ENCODE results near the gene METTL1.

Gene METTL1

DNA sequence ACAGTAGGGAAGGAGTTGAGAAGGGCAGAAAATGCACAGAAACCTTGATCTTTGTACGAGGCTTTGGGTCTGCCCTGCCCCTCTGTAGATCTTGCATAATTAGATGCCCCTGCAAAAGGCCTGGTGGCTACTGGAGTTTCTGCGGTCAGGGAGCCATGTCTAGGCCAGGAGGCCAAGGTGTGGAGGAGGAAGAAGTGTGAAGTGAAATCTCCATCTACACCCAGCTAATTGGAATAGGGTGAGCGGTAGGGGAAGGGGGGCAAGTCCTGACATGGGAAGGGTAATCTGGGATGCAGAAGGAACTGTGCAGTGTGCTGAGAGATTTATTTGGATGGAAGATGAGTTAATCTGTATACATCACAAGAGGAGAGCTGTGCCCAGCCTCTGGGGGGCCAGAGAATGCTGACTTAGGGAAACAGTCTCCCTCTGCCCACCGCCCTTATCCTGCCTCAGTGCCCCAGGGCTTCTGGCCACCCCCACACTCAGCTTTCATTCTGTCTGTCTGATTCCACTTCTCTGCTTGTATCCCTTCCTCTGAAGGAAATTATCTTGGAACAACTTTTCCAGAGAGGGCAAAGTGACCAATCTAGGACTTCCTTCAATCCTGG lies 10.4 kb downstream of the METTL1 start:
- H3K27me3 ChIP-seq (ENCODE audit: insufficient read depth, poor library complexity, severe bottlenecking): peaks cover 25% of the 10 kb centered on the region
- TF ChIP-seq GABPA (IDR thresholded peaks at IDR 0.05; ENCODE audit: low read depth) (no peak), SPI1 (IDR thresholded peaks at IDR 0.05; ENCODE audit: borderline replicate concordance, low read depth) (no peak), POLR2AphosphoS5 (IDR thresholded peaks at IDR 0.05; ENCODE audit: low read depth) (no peak)
- TF ChIP-seq, protein P1, sequence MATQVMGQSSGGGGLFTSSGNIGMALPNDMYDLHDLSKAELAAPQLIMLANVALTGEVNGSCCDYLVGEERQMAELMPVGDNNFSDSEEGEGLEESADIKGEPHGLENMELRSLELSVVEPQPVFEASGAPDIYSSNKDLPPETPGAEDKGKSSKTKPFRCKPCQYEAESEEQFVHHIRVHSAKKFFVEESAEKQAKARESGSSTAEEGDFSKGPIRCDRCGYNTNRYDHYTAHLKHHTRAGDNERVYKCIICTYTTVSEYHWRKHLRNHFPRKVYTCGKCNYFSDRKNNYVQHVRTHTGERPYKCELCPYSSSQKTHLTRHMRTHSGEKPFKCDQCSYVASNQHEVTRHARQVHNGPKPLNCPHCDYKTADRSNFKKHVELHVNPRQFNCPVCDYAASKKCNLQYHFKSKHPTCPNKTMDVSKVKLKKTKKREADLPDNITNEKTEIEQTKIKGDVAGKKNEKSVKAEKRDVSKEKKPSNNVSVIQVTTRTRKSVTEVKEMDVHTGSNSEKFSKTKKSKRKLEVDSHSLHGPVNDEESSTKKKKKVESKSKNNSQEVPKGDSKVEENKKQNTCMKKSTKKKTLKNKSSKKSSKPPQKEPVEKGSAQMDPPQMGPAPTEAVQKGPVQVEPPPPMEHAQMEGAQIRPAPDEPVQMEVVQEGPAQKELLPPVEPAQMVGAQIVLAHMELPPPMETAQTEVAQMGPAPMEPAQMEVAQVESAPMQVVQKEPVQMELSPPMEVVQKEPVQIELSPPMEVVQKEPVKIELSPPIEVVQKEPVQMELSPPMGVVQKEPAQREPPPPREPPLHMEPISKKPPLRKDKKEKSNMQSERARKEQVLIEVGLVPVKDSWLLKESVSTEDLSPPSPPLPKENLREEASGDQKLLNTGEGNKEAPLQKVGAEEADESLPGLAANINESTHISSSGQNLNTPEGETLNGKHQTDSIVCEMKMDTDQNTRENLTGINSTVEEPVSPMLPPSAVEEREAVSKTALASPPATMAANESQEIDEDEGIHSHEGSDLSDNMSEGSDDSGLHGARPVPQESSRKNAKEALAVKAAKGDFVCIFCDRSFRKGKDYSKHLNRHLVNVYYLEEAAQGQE (IDR thresholded peaks at IDR 0.05; ENCODE audit: insufficient replicate concordance, low read depth): no peak
- TF ChIP-seq, protein P2, sequence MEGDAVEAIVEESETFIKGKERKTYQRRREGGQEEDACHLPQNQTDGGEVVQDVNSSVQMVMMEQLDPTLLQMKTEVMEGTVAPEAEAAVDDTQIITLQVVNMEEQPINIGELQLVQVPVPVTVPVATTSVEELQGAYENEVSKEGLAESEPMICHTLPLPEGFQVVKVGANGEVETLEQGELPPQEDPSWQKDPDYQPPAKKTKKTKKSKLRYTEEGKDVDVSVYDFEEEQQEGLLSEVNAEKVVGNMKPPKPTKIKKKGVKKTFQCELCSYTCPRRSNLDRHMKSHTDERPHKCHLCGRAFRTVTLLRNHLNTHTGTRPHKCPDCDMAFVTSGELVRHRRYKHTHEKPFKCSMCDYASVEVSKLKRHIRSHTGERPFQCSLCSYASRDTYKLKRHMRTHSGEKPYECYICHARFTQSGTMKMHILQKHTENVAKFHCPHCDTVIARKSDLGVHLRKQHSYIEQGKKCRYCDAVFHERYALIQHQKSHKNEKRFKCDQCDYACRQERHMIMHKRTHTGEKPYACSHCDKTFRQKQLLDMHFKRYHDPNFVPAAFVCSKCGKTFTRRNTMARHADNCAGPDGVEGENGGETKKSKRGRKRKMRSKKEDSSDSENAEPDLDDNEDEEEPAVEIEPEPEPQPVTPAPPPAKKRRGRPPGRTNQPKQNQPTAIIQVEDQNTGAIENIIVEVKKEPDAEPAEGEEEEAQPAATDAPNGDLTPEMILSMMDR (IDR thresholded peaks at IDR 0.05; ENCODE audit: insufficient read depth, low read length): no peak
- no peak overlapping the region for H3K27ac ChIP-seq (replicated peaks)
- no peak for DNase-seq (ENCODE audit: low read depth in 1 of 2, low spot score in 1 of 2)
- H3K4me3 ChIP-seq (replicated peaks; ENCODE audit: insufficient read depth, low read length): no peak overlapping the region

DNA sequence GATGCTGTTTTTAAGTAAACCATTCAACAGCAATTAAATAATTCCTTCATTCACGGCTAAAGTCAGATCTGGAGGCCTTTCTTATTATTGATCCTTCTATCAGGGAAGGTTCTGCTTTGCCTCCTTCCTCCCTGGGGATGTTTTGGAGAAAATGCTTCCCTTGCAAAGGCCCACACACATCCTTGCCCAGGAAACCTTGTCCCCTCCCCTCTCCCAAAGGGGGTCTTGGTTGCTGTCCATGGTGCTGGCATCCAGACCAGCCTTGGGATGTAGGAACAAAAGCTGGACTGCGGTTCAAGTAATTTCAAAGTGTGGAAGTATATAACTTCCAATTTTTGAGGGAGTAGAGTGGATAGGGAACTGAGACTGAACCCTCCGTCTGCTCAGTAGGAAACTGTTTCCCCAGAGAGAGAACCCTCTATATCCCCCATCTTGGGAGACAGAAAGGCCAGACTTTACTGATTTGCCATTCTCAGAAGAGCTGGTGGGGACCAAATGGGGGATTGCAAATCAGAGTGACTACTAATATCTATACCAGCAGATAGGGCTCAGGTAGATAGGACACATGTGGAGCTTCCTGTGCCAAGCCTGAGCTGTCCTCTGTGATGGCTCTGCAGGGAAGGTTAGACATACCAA lies 11.4 kb downstream of the METTL1 start:
- Histone ChIP-seq H3K27me3 (ENCODE audit: insufficient read depth, poor library complexity, severe bottlenecking) (peaks cover 15% of the 10 kb centered on the region), H3K4me3 (replicated peaks; ENCODE audit: insufficient read depth, low read length) (no peak overlapping the region), H3K27ac (replicated peaks) (no peak overlapping the region)
- TF ChIP-seq, protein P1 (IDR thresholded peaks at IDR 0.05; ENCODE audit: insufficient replicate concordance, low read depth): peak; percentile 94
- no peak for TF ChIP-seq GABPA (IDR thresholded peaks at IDR 0.05; ENCODE audit: low read depth)
- no peak for DNase-seq (ENCODE audit: low read depth in 1 of 2, low spot score in 1 of 2)

DNA sequence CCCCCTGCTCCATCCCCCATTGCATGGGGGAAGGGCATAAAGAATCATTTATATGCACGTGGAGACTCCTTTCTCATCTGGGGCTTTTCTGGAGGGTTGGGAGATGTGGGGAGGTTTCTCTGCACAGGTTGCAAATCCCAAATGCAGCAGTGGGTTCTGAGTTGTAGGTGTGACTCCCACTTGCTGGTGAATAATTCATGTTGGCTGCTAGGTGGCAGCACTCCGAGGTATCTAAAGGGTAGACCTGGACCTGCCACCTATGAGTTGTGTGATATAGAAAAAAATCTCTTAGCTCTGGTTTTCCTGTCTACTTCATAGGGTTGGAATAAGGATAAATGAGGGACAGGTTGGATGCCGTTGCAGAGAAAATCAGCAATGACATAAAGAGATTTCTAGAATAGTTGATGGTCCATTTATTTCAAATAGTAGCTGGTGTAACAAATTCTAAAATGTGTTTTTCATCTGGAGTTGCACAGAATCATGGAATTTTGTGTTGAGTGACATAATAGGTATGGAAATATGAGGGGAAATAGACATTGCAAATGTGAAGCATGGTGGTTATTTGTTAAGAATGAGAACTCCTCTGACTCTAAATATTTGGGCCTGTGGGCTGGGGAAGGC lies 12.4 kb downstream of the METTL1 start:
- no peak for TF ChIP-seq GABPA (IDR thresholded peaks at IDR 0.05; ENCODE audit: low read depth)
- TF ChIP-seq, protein P2 (IDR thresholded peaks at IDR 0.05; ENCODE audit: insufficient read depth, low read length): peak; percentile 22
- no peak overlapping the region for H3K27ac ChIP-seq (replicated peaks)
- H3K27me3 ChIP-seq (ENCODE audit: insufficient read depth, poor library complexity, severe bottlenecking): peaks cover 5% of the 10 kb centered on the region
- DNase-seq (ENCODE audit: low read depth in 1 of 2, low spot score in 1 of 2): no peak
- no peak overlapping the region for H3K4me3 ChIP-seq (replicated peaks; ENCODE audit: insufficient read depth, low read length)

DNA sequence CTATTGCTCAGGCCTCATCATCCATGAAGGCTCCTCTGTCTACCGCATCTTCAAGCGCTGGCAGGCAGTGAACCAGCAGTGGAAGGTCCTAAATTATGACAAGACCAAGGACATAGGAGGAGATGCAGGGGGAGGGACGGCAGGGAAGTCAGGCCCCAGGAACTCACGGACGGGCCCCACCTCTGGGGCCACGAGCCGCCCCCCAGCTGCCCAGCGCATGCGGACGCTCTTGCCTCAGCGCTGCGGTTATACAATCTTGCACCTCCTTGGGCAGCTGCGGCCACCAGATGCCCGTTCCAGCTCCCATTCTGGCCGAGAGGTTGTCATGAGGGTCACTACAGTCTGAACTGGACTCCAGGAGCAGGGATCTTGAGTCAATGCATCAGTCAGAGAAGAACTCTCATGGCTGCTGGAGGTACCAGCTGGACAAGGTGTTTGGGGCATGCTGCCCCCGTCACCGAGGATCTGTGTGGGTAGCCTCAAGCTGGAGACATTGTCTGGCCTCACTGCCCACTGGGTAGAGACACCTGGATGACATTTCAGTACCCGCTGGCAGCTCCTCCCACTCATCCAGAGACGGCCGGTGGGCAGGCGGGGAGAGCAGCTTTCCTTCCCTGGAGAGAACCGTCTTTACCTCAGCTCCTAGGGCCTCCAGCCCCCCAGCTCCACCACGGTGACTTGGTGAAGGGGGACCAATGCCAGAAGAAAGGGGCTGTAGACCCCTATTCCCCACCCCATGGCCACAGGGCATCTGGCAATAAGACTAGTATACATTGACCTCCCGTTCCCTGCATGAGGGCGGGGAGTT lies 13.1 kb downstream of the METTL1 start:
- no peak for DNase-seq (ENCODE audit: low read depth in 1 of 2, low spot score in 1 of 2)
- Histone ChIP-seq H3K4me3 (replicated peaks; ENCODE audit: insufficient read depth, low read length) (no peak overlapping the region), H3K27ac (replicated peaks) (no peak overlapping the region), H3K27me3 (ENCODE audit: insufficient read depth, poor library complexity, severe bottlenecking) (peaks cover 3% of the 10 kb centered on the region)
- no peak for TF ChIP-seq POLR2AphosphoS5 (IDR thresholded peaks at IDR 0.05; ENCODE audit: low read depth)
- no peak for TF ChIP-seq SPI1 (IDR thresholded peaks at IDR 0.05; ENCODE audit: borderline replicate concordance, low read depth)

All from HL-60 (cell line).